Cortex of kidney (tissue), 1 donor: ENCODE data around the gene CRIM1.

Source experiments
- DNase-seq: peaks from one replicate; lab custom pipeline; 2025; lab: John Stamatoyannopoulos, UW

Gene CRIM1

DNA sequence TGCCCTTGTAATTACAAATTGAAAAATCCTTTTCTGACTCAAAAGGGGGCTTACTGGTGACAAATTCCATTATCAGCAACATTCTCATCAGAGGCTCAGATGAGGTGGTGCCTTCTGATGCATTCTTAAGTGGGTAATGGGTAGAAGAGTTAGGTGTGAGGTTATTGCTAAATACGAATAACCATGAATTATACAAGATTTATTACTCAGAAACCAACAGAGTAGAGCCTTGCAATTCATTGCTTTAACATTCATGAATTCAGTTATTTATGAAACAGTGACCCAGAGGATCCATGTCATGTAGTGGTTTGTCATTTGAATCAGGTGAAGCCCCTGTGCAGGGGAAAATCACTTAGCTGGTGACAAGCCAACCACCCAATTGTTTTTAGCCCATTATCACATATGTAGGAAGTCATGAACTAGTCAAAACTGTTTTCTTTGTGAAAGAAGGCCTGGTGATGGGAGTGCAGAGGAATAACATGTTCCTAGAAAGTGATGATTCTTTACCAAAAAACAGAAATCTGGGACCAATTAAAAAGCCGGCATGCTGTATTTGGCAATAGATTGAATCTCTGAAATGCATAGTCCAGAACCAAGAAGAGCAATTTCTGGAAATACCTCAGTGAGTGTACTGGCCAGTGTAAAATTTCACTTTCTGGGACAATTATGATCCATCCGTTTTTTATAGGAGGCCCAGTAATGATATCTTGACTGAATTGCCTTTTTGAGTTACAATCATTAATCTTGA lies 70.2 kb downstream of the CRIM1 start:
- DNase-seq, result no peak

DNA sequence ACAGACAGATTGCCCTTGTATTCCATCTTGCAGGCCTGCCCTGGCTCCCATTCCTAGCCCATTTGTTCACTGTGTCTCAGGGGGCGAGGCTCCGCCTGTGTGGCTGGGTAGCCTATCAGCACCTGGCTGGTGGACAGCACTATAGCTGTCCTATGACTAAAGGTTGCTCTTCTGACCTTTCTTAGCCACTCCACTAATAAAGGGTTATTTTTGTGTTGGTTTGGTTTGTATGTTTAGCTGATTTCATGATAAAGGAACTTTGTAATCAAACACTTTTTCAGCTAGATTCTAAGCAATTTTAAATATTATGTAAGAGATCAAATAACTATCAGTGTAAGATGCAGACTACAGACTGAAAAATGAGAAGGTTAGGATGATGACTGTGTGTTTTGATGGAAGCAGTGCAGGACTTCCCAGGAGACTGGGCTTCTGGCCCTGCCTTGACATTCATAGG lies 72.2 kb downstream of the CRIM1 start:
- DNase-seq, result no peak

DNA sequence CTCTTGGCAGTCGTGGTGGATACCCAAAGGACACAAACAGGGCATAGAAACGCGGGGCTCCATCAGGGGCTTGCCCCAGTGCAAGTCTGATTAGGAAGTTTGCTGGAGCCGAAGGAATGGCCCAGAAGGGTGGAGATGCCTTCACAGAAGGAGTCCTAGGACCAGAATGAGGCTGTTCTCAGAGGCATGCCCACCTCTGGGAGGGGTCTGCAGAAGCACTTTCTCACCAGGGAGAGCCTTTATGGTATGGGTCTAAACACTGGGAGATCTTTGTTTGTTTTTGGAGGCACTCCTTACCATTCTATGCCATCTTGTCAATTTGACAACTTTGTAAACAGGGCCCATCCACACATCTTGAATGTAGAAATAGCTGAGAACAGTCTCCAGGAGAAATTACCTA lies 75.0 kb downstream of the CRIM1 start:
- no peak for DNase-seq

- DNase-seq, result no peak
Measured at GRCh38 chr2:36432479-36432878, 76.9 kb downstream of the CRIM1 start.

DNA sequence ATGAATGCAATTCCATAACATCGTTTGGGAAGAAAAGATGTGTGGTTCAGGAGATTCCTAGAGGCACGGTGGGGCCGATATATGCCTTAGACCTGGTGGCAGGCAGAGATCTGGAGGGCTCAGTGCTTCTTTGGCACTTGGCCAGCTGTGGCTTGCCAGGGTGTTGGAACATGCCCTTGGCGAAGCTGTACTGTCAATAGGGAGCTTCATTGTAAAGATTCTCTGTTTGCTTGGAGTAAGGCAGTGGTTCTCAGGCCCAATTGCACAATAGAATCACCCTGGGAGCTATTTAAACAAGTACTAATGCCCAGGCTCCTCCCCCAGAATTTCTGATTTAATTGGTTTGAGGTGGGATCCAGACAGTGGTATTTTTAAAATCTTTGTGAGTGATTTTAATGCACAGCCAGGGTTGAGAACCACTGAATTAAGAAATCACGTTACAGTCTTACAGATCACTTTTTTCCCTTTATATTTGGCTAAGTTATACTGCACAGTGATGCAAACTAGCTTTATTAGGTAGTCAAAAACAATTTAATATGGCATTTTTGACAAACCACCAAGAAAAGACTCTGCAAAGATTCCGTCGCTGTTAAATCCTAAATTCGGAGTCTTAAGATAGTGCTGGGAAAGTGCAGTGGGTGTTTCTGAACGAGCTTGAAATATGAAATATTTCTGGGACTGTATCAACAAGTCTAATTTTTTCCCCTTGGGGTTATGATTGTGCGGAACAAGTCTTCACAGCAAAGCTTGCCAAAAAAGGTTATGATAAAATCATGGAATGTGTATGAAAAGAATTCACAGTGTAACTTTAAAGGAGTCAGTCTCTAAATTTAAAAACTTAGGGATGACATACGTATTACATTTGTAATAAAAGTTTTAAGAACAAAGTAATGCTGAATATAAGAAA lies 78.0 kb downstream of the CRIM1 start:
- no peak for DNase-seq

GRCh38 chr2:36438449-36438977 lies 82.9 kb downstream of the CRIM1 start:
- DNase-seq, result no peak

DNA sequence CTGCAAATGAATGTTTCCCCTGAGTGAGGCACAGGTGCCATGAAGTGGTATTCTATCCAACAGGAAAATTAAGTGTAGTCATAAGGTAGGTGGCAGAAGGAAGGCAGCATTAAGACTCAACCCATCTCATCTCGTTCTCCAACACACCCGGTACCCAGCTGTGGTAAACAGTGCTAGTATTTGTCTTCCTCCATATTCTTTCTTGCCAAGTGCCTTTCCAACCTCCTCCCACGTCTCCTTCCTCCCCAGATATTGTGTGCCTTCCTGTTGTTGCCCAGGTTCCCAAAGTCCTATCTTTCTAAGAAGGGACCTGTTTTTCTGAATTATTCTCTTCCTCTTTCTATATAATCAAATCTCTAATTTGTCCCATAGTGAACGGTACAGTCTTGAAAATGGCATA lies 83.5 kb downstream of the CRIM1 start:
- no peak for DNase-seq

GRCh38 chr2:36441065-36441625 lies 85.6 kb downstream of the CRIM1 start:
- DNase-seq, result no peak

GRCh38 chr2:36441816-36442215 lies 86.2 kb downstream of the CRIM1 start:
- no peak for DNase-seq

DNA sequence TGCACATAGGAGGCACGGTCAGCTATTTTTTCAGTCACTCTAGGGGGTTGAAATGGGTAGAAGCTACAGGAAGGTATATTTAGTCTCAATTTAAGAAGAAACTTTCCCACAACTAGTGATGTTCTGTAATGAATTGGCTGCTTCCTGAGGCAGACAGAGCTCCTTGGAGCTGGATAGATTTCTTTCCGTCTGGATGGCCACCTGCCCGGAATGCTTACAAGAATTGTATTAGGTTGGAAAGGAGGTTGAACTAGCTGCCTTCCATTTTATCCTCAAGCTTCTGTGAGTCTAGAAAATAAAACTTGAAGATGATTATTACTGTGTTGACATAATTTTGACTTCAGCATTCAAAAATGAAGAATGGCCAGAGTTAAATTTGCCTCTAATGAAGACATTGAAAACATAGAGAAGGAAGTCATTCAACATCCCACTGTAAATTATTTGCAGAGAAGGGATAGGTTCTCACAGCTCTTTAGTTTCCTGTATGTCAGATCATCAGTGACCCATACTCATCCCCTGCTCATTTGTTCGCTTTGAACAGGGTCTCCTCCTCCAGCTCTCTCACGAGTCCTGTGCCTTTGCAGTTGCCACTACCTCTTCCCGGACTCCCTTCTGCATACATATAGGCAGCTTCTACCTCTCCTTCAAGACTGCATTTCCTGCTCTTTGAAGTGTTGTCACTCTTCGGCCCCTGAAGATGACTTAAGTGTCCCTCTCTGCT lies 88.8 kb downstream of the CRIM1 start:
- DNase-seq, result no peak

DNA sequence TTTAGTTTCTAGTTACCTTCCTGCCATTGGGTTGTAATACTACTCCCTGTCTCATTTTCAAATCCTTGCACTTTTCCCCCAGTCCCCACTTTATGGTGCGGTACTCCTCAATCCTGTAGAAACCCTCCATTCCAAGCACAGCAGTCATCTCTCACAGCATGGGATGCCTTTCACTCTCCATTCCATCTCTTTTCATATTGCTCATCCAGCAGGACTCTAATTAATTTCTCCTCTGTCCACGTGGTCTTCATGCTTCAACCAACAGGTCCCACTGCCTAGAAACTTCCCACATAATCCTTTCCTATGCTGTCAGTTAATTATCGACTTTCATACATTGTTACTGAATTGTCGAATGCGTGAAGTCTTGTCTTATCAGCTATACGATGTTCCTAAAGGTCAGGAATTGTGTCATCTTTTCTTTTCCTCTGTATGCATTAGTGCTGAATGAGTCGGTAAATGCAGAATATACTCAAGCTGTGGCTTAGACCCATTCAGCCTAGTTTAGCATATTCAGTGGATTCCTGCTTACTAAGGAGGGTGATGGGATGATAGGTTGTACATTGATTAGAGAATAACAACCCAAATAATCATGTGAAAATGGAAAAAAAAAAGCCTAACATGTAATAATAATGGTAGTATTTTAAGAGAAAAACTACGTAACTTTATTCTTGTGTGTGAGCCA lies 89.7 kb downstream of the CRIM1 start:
- no peak for DNase-seq

DNA sequence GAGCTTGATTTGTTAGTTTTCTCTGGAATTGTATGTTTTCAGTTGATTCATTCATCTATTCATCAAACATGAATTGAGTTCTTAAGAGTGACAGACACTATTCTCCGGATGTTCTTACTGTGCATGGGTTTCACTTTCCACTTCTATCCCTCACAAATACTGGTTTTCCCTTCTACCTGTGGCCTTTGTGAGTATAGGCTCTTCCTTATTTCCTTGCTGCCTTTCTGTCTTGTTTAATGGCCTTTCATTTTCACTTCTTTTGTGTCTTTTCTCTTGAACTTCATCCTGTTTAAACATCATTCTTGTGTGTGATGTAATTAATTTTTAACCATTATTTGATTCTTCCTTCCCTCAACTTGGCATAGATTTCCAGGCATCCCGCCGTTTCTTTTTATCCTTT lies 90.7 kb downstream of the CRIM1 start:
- no peak for DNase-seq

GRCh38 chr2:36449213-36449612 lies 93.6 kb downstream of the CRIM1 start:
- no peak for DNase-seq

DNA sequence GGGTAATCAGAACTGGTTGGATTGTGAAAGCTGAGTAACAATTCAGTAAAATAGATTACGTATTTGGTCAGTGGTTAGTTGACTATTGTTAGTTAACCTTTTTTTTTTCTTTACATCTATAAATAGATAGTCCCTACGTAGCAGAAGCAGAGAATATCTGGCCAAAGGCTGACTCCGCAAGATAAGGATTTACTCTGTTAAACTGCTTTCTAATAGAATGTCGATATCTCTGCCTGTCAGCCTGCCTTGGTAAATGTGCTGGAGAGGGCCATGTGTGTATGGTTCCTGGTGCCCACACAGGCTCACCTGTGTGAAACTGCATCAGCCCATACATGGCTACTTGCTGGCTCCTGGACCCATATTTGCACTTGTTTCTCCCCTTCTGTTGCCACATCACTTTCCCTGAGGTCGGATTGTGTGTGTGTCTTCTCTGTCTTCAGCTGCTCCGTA lies 94.4 kb downstream of the CRIM1 start:
- DNase-seq, result no peak

DNA sequence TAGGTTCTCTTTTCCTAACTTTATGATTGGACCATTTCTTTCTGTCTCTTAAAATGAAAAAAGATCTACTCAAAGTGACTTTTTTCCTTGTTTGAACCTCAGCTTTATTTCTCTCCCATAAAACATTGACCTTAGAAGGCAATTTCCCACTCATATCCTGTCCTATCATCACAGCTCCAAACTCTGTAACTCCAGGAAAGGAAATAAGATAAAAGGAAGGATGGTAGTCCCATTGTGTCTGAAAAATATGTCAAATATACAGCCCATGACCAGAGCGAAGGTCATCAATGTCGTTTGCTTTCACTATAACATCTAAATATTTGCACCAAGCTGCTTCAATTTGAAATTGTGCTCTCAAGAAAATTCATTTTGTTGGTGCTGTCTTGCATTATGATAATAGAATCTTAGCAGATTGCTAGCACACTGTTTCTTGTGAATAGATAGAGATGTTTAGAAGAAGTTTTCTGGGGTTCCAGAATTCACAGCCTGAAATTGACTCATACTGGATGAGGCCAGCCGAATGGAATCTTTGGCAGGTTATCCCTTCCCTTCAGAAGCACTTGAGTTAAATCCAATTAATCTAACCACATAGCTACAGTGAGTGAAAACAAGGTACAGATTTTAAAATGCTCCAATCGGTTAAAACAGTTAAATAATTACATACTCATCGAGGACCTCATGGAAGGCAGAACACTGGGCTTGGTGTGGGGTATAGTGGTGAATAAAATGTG lies 95.1 kb downstream of the CRIM1 start:
- no peak for DNase-seq

- DNase-seq, result no peak
Measured at GRCh38 chr2:36451512-36451911, 95.9 kb downstream of the CRIM1 start.

- no peak for DNase-seq
Measured at GRCh38 chr2:36452260-36452659, 96.7 kb downstream of the CRIM1 start.

DNA sequence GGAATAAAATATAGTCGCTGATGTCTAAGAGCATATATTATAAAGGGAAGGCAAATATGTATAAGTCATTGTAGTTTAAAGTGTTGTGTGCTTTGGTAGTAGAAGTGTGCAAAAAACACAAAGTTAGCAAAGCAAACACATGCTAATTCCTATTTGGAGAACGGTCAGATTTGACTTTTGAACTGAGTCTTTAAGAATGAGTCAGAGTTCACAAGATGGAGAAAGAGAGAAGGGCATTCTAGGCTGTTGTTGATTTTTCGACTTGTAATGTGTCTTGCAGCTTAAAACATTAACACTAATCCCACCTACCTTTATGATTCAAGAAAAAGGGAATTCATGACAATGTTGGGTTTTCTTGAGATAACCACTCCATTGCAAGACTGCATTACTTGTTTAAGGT lies 98.1 kb downstream of the CRIM1 start:
- DNase-seq, result no peak

DNA sequence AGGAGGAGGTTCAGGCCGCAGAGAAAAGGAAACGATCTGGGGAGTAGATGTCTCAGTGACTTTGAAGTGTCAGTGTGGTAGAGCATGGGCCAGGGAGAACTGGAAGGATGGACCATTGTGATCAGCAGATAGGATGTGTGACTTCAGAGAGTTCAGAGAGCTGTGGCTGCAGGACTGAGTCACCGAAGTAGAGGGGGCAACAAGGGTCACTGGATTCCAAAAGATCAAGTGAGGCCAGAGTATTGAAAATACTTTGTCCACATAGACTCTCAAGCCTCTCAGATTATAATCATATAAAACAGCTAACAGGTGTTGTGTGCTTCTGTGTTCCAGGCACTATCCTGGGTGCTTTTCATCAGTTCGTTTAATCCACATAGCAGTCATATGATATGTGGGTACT lies 99.4 kb downstream of the CRIM1 start:
- DNase-seq, result no peak

DNA sequence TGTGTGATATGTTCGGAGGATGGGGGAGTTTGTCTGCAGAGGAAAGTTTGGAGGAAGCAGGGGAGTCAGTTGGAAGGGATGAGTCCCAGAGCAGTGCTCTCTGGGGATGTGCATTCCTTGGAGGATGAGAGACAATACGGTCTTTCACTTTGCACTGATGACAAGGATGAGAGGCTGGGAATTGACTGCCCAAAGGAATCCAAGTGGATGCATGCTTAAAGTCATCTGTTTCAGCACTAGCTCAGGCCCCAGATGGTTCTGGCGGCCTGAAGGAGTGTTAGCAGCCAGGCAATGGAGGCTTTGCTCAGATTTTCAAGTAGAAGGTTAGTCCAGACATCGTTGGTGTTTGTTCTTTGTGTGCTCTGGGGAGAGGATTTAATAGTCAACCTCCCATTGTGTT lies 100.2 kb downstream of the CRIM1 start:
- no peak for DNase-seq
